Chondrocyte (in vitro differentiated cells): ENCODE measurements around the gene GLTPD2. TPM values are rescaled to one million over a fixed set of nuclear protein-coding genes. Genes with fewer than 3 reads are reported as not detected.

Experiments
- DNase-seq: peaks from one replicate; pipeline ENCODE4 v3.0.0; 2021; ENCODE audit warnings: mixed read lengths, low spot score
- H3K27ac Mint-ChIP-seq: one replicate; pipeline ENCODE4 v1.8.0; 2021; ENCODE audit warnings: mild to moderate bottlenecking, moderate library complexity, mixed read lengths; ENCODE audit not compliant: unreplicated experiment
- H3K27me3 Mint-ChIP-seq: 2 replicates; pipeline ENCODE4 v1.8.0; 2021; ENCODE audit warnings: low read depth, mixed read lengths
- H3K36me3 Mint-ChIP-seq: 2 replicates; pipeline ENCODE4 v1.8.0; 2021; ENCODE audit warnings: low read depth, mixed read lengths
- H3K4me1 Mint-ChIP-seq: 2 replicates; pipeline ENCODE4 v1.8.0; 2021; ENCODE audit warnings: low read depth, mild to moderate bottlenecking, mixed read lengths
- H3K4me3 Mint-ChIP-seq: one replicate; pipeline ENCODE4 v1.8.0; 2021; ENCODE audit warnings: mild to moderate bottlenecking, moderate library complexity, mixed read lengths; ENCODE audit not compliant: unreplicated experiment
- H3K9me3 Mint-ChIP-seq: 2 replicates; pipeline ENCODE4 v1.8.0; 2021; ENCODE audit warnings: low read depth, mixed read lengths
- CTCF ChIP-seq: fragments of 200-600 bp; sonication (generic); IDR thresholded peaks from 2 replicates; pipeline ENCODE4 v1.5.0; 2021; ENCODE audit warnings: antibody characterized with exemption, mild to moderate bottlenecking, moderate library complexity
- total RNA-seq: library from RNA; stranded (reverse); gene quantifications from 3 replicates; pipeline ENCODE4 v1.2.1, GENCODE V29; 2021

GLTPD2 gene
- total RNA-seq, 1 donor from 2014 or later: not detected

- Mint-ChIP-seq H3K4me1 (peaks cover 16% of the 10 kb centered on the region), H3K4me3 (no peak overlapping the region), H3K9me3 (no peaks in the 10 kb centered on the region), H3K27me3 (peaks cover 23% of the 10 kb centered on the region), H3K36me3 (no peaks in the 10 kb centered on the region), H3K27ac (no peak overlapping the region)
- no peak for DNase-seq
- TF ChIP-seq CTCF: no peak
Measured at GRCh38 chr17:4742133-4742532, 46.6 kb upstream of the GLTPD2 start.

- H3K9me3 Mint-ChIP-seq: no peaks in the 10 kb centered on the region
- H3K27me3 Mint-ChIP-seq: peaks cover 23% of the 10 kb centered on the region
- no peak for DNase-seq
- no peaks in the 10 kb centered on the region for H3K36me3 Mint-ChIP-seq
- H3K4me1 Mint-ChIP-seq: peaks cover 16% of the 10 kb centered on the region
- TF ChIP-seq CTCF: no peak
- no peak overlapping the region for H3K27ac Mint-ChIP-seq
- H3K4me3 Mint-ChIP-seq: no peak overlapping the region
Measured at GRCh38 chr17:4742629-4743028, 46.1 kb upstream of the GLTPD2 start.

GRCh38 chr17:4743216-4743615 lies 45.5 kb upstream of the GLTPD2 start:
- no peak for TF ChIP-seq CTCF
- H3K4me1 Mint-ChIP-seq: peaks cover 16% of the 10 kb centered on the region
- no peaks in the 10 kb centered on the region for H3K36me3 Mint-ChIP-seq
- no peak for DNase-seq
- H3K9me3 Mint-ChIP-seq: no peaks in the 10 kb centered on the region
- no peak overlapping the region for H3K27ac Mint-ChIP-seq
- H3K4me3 Mint-ChIP-seq: no peak overlapping the region
- peaks cover 26% of the 10 kb centered on the region for H3K27me3 Mint-ChIP-seq

GRCh38 chr17:4743898-4744297 lies 44.9 kb upstream of the GLTPD2 start:
- H3K9me3 Mint-ChIP-seq: no peaks in the 10 kb centered on the region
- no peak overlapping the region for H3K4me3 Mint-ChIP-seq
- no peak overlapping the region for H3K27ac Mint-ChIP-seq
- TF ChIP-seq CTCF: no peak
- H3K4me1 Mint-ChIP-seq: peaks cover 9% of the 10 kb centered on the region
- H3K36me3 Mint-ChIP-seq: no peaks in the 10 kb centered on the region
- no peak for DNase-seq
- peaks cover 29% of the 10 kb centered on the region for H3K27me3 Mint-ChIP-seq

- TF ChIP-seq CTCF: peak; percentile 25
- no peaks in the 10 kb centered on the region for H3K9me3 Mint-ChIP-seq
- H3K27ac Mint-ChIP-seq: no peak overlapping the region
- peaks cover 7% of the 10 kb centered on the region for H3K4me1 Mint-ChIP-seq
- no peaks in the 10 kb centered on the region for H3K36me3 Mint-ChIP-seq
- DNase-seq: no peak
- H3K4me3 Mint-ChIP-seq: peak overlapping the region; percentile 42
- H3K27me3 Mint-ChIP-seq: peaks cover 36% of the 10 kb centered on the region
Measured at GRCh38 chr17:4744999-4745969, 43.5 kb upstream of the GLTPD2 start.
